Measurements from ENCODE around the gene CHD3. TPM values are rescaled to one million over a fixed set of nuclear protein-coding genes. Genes with fewer than 3 reads are reported as not detected.

CHD3 gene
- total and polyA plus RNA-seq, 10 of the 15 experiments (the other 5 are each of a cell fraction or from before 2014, with no cell fraction given) = 1.4 to 86.8 (median 39.1) TPM

- TF ChIP-seq CUX1 (IDR thresholded peaks at IDR 0.05; ENCODE audit: insufficient replicate concordance, low read depth, low read length) (no peak), PRDM15 (CRISPR knock-in tag; IDR thresholded peaks at IDR 0.05) (no peak), USF1 (IDR thresholded peaks at IDR 0.05; ENCODE audit: borderline replicate concordance, extremely low read length, insufficient read depth, low read depth, low read length) (peak; percentile 98), EP300 (IDR thresholded peaks at IDR 0.05; ENCODE audit: borderline replicate concordance in 1 of 2, control insufficient read depth in 1 of 2, low read depth in 2 of 2, low read length in 2 of 2) (no peak), CREM (IDR thresholded peaks at IDR 0.05; ENCODE audit: low read depth) (no peak), SREBF2 (IDR thresholded peaks at IDR 0.05; ENCODE audit: low read length) (no peak), YBX1 (IDR thresholded peaks at IDR 0.05) (no peak), CREB1 (IDR thresholded peaks at IDR 0.05; ENCODE audit: low read depth) (peak; percentile 62; the same call in 1 of the 2 replicates), NR2F1 (conservative IDR thresholded peaks at IDR 0.05) (0 out of 2 replicates have a peak, but pooled peaks have one; percentile 43), E2F4 (IDR thresholded peaks at IDR 0.05; ENCODE audit: low read depth, low read length) (no peak), ATF3 (IDR thresholded peaks at IDR 0.05; ENCODE audit: borderline replicate concordance, extremely low read depth, low read depth, low read length) (peak; percentile 95), POLR2AphosphoS2 (IDR thresholded peaks at IDR 0.05; ENCODE audit: low read depth, low read length) (no peak; the same call in 1 of the 2 replicates), WRNIP1 (IDR thresholded peaks at IDR 0.05; ENCODE audit: borderline replicate concordance, low read depth, low read length) (no peak), RCOR1 (conservative IDR thresholded peaks at IDR 0.05; ENCODE audit: low read depth, low read length) (no peak), ZNF207 (IDR thresholded peaks at IDR 0.05; ENCODE audit: borderline replicate concordance) (peak; percentile 57; the same call in 1 of the 2 replicates), SIX5 (IDR thresholded peaks at IDR 0.05; ENCODE audit: low read depth, low read length, severe bottlenecking) (no peak)
Measured at GRCh38 chr17:7915611-7916384, 27.2 kb downstream of the CHD3 start, which contains the start of gene RNF227 (continued).

Measured in GM12878 (cell line).